Measurements from ENCODE around the gene FIG4.

GRCh38 chr6:109743739-109744138, 52.6 kb downstream of the FIG4 start:
- TF ChIP-seq ELF1 (IDR thresholded peaks at IDR 0.05; ENCODE audit: borderline replicate concordance, low read depth) (no peak), CTCF (IDR thresholded peaks at IDR 0.05 in 2 of 3, conservative IDR thresholded peaks at IDR 0.05 in 1 of 3; ENCODE audit: borderline replicate concordance in 1 of 3, insufficient read depth in 1 of 3, low read depth in 2 of 3, low read length in 2 of 3) (no peak), POLR2AphosphoS5 (IDR thresholded peaks at IDR 0.05; ENCODE audit: low read depth, low read length) (no peak), RAD21 (IDR thresholded peaks at IDR 0.05; ENCODE audit: low read depth) (no peak)

All from HCT116 (cell line).